HEK293 (cell line): Measurements from ENCODE around the gene UHRF2.

Source experiments
- CTCF ChIP-seq: fragments of 450-650 bp; formaldehyde crosslinking; IDR thresholded peaks from 2 replicates; pipeline ENCODE4 v1.5.1; 2016; ENCODE audit warnings: missing biosample characterization, missing genetic modification characterization
- ZNF114 ChIP-seq: fragments of 450-650 bp; formaldehyde crosslinking; IDR thresholded peaks from 2 replicates; pipeline ENCODE4 v1.5.0; 2017; ENCODE audit warnings: missing biosample characterization, missing genetic modification characterization

GRCh38 chr9:6444128-6444527 is 31.1 kb downstream of the UHRF2 start:
- TF ChIP-seq CTCF, result no peak
- no peak for TF ChIP-seq ZNF114 (tag by site-specific recombination)
